Liver (tissue), 9 donors: ENCODE data around the gene MYO1C. TPM values are rescaled to one million over a fixed set of nuclear protein-coding genes. Genes with fewer than 3 reads are reported as not detected.

Experiments
- DNase-seq: peaks from one replicate; pipeline ENCODE4 v3.0.0-alpha.2; 2017; ENCODE audit warnings: low spot score
- H3K27ac ChIP-seq, 2 donors: one replicate each; pipeline ENCODE4 v1.7.0; 2013; ENCODE audit warnings: inconsistent platforms in 2 of 2, low read length in 2 of 2, control low read depth in 1 of 2, low read depth in 1 of 2, mild to moderate bottlenecking in 1 of 2
- H3K27me3 ChIP-seq, 4 donors: one replicate each; pipeline versions ENCODE4 v1.6.1 to v1.7.0; 2013; ENCODE audit warnings: low read length in 3 of 4, inconsistent platforms in 1 of 4, mild to moderate bottlenecking in 1 of 4, moderate library complexity in 1 of 4; ENCODE audit not compliant: control insufficient read depth in 4 of 4, insufficient read depth in 4 of 4
- H3K36me3 ChIP-seq, 4 donors: one replicate each; pipeline versions ENCODE4 v1.6.1 to v1.7.0; 2013; ENCODE audit warnings: low read length in 3 of 4, mild to moderate bottlenecking in 3 of 4, low read depth in 1 of 4, moderate library complexity in 1 of 4; ENCODE audit not compliant: control insufficient read depth in 4 of 4, insufficient read depth in 3 of 4
- H3K4me1 ChIP-seq, 4 donors: one replicate each; pipeline versions ENCODE4 v1.6.1 to v1.7.0; 2013; ENCODE audit warnings: low read length in 3 of 4, mild to moderate bottlenecking in 3 of 4, moderate library complexity in 1 of 4; ENCODE audit not compliant: control insufficient read depth in 4 of 4, insufficient read depth in 4 of 4
- H3K4me3 ChIP-seq, 3 donors: one replicate each; pipeline versions ENCODE4 v1.6.1 to v1.7.0; 2013; ENCODE audit warnings: low read length in 3 of 3, control low read depth in 1 of 3, low read depth in 1 of 3, mild to moderate bottlenecking in 1 of 3
- H3K9ac ChIP-seq, 2 donors: one replicate each; pipeline ENCODE4 v1.7.0; 2013; ENCODE audit warnings: low read length in 2 of 2, mild to moderate bottlenecking in 2 of 2, moderate library complexity in 2 of 2, control low read depth in 1 of 2, low read depth in 1 of 2
- H3K9me3 ChIP-seq, 4 donors: one replicate each; pipeline versions ENCODE4 v1.6.1 to v1.7.0; 2013; ENCODE audit warnings: low read length in 3 of 4; ENCODE audit not compliant: control insufficient read depth in 4 of 4
- ATF3 ChIP-seq: IDR thresholded peaks from 2 replicates; pipeline ENCODE4 v1.6.1; 2016; ENCODE audit warnings: antibody characterized with exemption
- CTCF ChIP-seq: fragments of 150-350 bp; IDR thresholded peaks from 2 replicates; pipeline ENCODE4 v1.5.1; 2017; ENCODE audit warnings: improper control_type of control experiment, low read depth, low read length; ENCODE audit not compliant: missing input control
- EGR1 ChIP-seq, 2 donors: IDR thresholded peaks; 2 replicates each; pipeline ENCODE4 v1.6.1; 2016 to 2018; ENCODE audit warnings: antibody characterized with exemption in 2 of 2, low read depth in 2 of 2
- FOXA1 ChIP-seq: IDR thresholded peaks from 2 replicates; pipeline ENCODE4 v1.6.1; 2016; ENCODE audit warnings: antibody characterized with exemption
- GABPA ChIP-seq, 2 donors: IDR thresholded peaks in 1 of 2; conservative IDR thresholded peaks in 1 of 2; 2 replicates each; pipeline ENCODE4 v1.6.1; 2016; ENCODE audit warnings: antibody characterized with exemption in 2 of 2, mild to moderate bottlenecking in 1 of 2, moderate library complexity in 1 of 2
- HNF4A ChIP-seq, 2 donors: conservative IDR thresholded peaks; 2 replicates each; pipeline ENCODE4 v1.6.1; 2016; ENCODE audit warnings: antibody characterized with exemption in 2 of 2, mild to moderate bottlenecking in 2 of 2
- HNF4G ChIP-seq: IDR thresholded peaks from 2 replicates; pipeline ENCODE4 v1.6.1; 2016; ENCODE audit warnings: antibody characterized with exemption
- JUND ChIP-seq, 2 donors: IDR thresholded peaks; 2 replicates each; pipeline ENCODE4 v1.6.1; 2016; ENCODE audit warnings: antibody characterized with exemption in 2 of 2
- MAX ChIP-seq: IDR thresholded peaks from 2 replicates; pipeline ENCODE4 v1.6.1; 2016; ENCODE audit warnings: antibody characterized with exemption
- NR2F2 ChIP-seq: IDR thresholded peaks from 2 replicates; pipeline ENCODE4 v1.6.1; 2016; ENCODE audit warnings: antibody characterized with exemption
- REST ChIP-seq: IDR thresholded peaks from 2 replicates; pipeline ENCODE4 v1.6.1; 2016; ENCODE audit warnings: antibody characterized with exemption, mild to moderate bottlenecking
- RXRA ChIP-seq, 2 donors: IDR thresholded peaks; 2 replicates each; pipeline ENCODE4 v1.6.1; 2017 to 2018; ENCODE audit warnings: antibody characterized with exemption in 2 of 2, mild to moderate bottlenecking in 1 of 2
- SP1 ChIP-seq: IDR thresholded peaks from 2 replicates; pipeline ENCODE4 v1.6.1; 2018; ENCODE audit warnings: antibody characterized with exemption, mild to moderate bottlenecking
- TAF1 ChIP-seq: conservative IDR thresholded peaks from 2 replicates; pipeline ENCODE4 v1.6.1; 2016; ENCODE audit warnings: antibody characterized with exemption, mild to moderate bottlenecking
- YY1 ChIP-seq: IDR thresholded peaks from 2 replicates; pipeline ENCODE4 v1.6.1; 2016; ENCODE audit warnings: antibody characterized with exemption, mild to moderate bottlenecking
- ZBTB33 ChIP-seq: IDR thresholded peaks from 2 replicates; pipeline ENCODE4 v1.6.1; 2016; ENCODE audit warnings: antibody characterized with exemption
- WGBS: extraction: QIAGEN DNeasy Blood & Tissue Kit; methylation state at CpG from one replicate; pipeline ENCODE4 v1.1.7; 2013; 5-methylcytosine and 5-hydroxymethylcytosine counted together
- polyA plus RNA-seq, 2 donors: library from polyadenylated mRNA; stranded (reverse) in 1 of 2; unstranded in 1 of 2; fragments of 200-250 nt in 1 of 2; fragments of >200 nt in 1 of 2; fragmentation: Nextera tagmentation in 1 of 2; extraction: Ambion mirVana in 1 of 2; gene quantifications; one replicate each; pipeline versions ENCODE4 v1.2.1 to v1.2.3, GENCODE V29; 2013 to 2015
- total RNA-seq, 2 donors: library from RNA; depleted of rRNA; stranded (reverse); fragments of >200 nt; gene quantifications; one replicate each; pipeline ENCODE4 v1.2.3, GENCODE V29; 2014
- donor health status: healthy.
- donor health status: healthy.
- donor health status: healthy.
- donor health status: healthy.
- donor health status: healthy.

Gene MYO1C
- total and polyA plus RNA-seq, 4 donors, result 20.3 to 61.7 (median 28.2) TPM

GRCh38 chr17:1422885-1423284 lies 69.6 kb downstream of the MYO1C start:
- TF ChIP-seq JUND (IDR thresholded peaks at IDR 0.05) (no peak), FOXA1 (no peak), ATF3 (no peak), YY1 (no peak), REST (no peak), GABPA (IDR thresholded peaks at IDR 0.05 in 1 of 2, conservative IDR thresholded peaks at IDR 0.05 in 1 of 2) (no peak), RXRA (IDR thresholded peaks at IDR 0.05) (no peak), NR2F2 (no peak), SP1 (no peak), HNF4A (conservative IDR thresholded peaks at IDR 0.05) (no peak), HNF4G (no peak), EGR1 (IDR thresholded peaks at IDR 0.05; ENCODE audit: low read depth in 2 of 2) (no peak), CTCF (no peak), ZBTB33 (no peak), TAF1 (no peak), MAX (no peak)
- Histone ChIP-seq H3K9me3 (no peaks in the 10 kb centered on the region), H3K4me1 (no peaks in the 10 kb centered on the region), H3K9ac (no peak overlapping the region), H3K36me3 (peaks cover 8 to 44% (median 27%) of the 10 kb centered on the region in 4 donors), H3K27me3 (no peaks in the 10 kb centered on the region), H3K4me3 (no peak overlapping the region), H3K27ac (no peak overlapping the region)
- DNase-seq, result no peak
- 84% methylated on average over 7 of the region's 7 CpGs for WGBS

GRCh38 chr17:1421470-1421869 lies 71.0 kb downstream of the MYO1C start:
- no peaks in the 10 kb centered on the region for H3K9me3 ChIP-seq
- peaks cover 8 to 44% (median 27%) of the 10 kb centered on the region in 4 donors for H3K36me3 ChIP-seq
- 96% methylated on average over 11 of the region's 11 CpGs for WGBS
- no peak overlapping the region for H3K27ac ChIP-seq
- DNase-seq, result no peak
- H3K9ac ChIP-seq, result no peak overlapping the region
- H3K4me1 ChIP-seq, result no peaks in the 10 kb centered on the region
- H3K4me3 ChIP-seq, result no peak overlapping the region
- no peaks in the 10 kb centered on the region for H3K27me3 ChIP-seq
- TF ChIP-seq HNF4A (conservative IDR thresholded peaks at IDR 0.05) (no peak), CTCF (no peak), EGR1 (IDR thresholded peaks at IDR 0.05; ENCODE audit: low read depth in 2 of 2) (no peak), RXRA (IDR thresholded peaks at IDR 0.05) (no peak), YY1 (no peak)
